ENCODE measurements around the gene PTPRO.

DNA sequence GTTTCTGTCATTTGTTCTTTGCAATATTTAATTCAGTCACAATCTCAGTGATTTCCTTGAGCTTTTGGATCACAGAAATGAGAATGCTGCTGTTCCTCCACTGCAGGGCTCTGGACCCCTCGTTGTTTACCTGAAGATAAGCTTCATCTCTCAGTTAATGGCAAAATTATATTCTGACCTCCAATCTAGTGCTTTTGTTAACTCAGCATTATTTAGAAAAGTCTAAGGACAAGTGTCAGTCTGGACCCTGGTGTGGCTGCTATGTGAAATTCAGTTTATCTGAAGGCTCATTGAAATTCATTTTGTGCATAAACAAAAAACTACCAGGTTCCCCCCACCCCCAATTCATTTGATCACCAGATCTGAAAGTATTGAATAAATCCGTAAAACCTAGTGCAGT, 84.7 kb downstream of the PTPRO start:
- TF ChIP-seq, protein P1, sequence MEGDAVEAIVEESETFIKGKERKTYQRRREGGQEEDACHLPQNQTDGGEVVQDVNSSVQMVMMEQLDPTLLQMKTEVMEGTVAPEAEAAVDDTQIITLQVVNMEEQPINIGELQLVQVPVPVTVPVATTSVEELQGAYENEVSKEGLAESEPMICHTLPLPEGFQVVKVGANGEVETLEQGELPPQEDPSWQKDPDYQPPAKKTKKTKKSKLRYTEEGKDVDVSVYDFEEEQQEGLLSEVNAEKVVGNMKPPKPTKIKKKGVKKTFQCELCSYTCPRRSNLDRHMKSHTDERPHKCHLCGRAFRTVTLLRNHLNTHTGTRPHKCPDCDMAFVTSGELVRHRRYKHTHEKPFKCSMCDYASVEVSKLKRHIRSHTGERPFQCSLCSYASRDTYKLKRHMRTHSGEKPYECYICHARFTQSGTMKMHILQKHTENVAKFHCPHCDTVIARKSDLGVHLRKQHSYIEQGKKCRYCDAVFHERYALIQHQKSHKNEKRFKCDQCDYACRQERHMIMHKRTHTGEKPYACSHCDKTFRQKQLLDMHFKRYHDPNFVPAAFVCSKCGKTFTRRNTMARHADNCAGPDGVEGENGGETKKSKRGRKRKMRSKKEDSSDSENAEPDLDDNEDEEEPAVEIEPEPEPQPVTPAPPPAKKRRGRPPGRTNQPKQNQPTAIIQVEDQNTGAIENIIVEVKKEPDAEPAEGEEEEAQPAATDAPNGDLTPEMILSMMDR (IDR thresholded peaks at IDR 0.05) = no peak
- TF ChIP-seq POLR2A (IDR thresholded peaks at IDR 0.05) = no peak
